ENCODE results near the gene TUBB2B.
"Not testable (repeated sequence)": the region's sequence is repeated elsewhere in the genome, so short reads cannot be mapped to it uniquely, and the experiment has no call there.

The TUBB2B gene

DNA sequence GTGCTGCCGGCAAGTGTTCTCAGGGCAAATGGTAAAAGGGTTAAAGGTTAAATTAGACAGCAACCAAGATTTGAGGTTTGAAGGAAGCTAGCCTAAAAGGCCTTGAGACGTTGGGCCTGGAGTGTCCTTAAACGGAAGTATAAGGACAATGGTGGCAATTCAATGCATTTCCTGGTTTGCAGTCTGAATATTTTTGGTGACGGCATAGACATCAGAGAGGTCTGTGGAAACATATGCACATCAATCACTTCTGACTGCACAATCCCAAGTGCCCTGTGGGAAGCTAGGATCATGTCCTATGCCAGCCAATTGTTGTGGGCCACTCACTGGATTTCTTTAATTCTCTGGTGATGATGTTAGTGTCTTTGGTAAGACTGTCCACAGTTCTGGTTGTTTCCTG is 44.4 kb downstream of the TUBB2B start:
- DNase-seq, result no peak

DNA sequence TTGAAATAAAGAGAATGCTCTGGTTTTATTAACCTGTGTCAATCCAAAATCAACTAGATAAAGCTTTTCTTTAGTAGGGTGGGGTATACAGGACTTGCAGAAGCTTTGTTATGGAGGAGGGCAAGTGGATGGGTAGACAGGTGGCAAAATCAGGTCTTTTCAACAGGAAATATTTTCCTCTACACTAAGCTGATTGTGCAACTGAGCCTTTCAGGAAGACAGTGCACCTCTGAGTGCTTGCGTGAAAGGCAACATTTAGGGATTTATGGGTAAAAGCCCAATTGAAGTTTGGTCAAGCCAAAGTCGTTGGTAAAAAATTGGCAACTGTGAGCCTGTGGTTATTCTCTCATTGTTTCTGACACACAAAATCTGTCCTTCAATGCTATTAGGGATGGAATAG is 46.3 kb downstream of the TUBB2B start:
- DNase-seq, result no peak

DNA sequence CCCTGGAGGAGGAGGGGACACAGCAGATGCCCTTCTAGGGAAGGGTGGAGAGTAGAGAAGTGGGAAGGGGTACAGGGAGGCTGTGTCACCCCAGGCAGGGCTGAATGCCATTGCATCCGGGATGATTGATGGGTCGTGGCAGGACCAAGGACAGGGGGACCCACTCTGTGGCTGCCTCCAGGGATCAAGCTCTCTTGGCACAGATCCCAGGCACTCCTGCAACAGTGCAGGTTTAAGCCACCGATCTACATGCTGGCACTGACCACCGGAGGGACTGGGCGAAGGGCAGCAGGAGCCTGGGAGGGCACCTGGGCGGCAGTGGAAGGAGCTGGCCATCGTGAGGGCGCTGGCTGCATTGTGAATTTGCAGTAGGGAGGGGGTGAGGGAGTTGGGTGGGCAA is 47.5 kb downstream of the TUBB2B start:
- DNase-seq, result not testable (repeated sequence)

DNA sequence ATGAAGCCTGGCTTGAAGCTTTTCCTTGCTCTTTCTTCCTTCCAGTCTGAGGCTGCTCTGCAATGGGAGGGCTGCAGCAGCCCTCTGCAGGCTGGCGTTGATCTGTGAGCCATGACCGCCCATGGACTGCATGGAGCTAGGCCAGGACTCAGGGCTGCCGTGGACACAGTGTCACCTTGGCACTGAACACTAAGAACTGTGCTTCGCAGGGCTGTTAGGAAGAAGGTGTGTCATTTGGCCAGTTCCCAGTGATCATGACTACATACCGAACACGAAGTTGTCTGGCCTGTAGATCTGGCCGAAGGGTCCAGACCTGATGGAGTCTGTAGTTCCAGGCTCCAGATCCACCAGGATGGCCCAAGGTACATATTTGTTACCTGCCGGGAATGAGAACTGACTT is 48.8 kb downstream of the TUBB2B start:
- DNase-seq, result not testable (repeated sequence)

DNA sequence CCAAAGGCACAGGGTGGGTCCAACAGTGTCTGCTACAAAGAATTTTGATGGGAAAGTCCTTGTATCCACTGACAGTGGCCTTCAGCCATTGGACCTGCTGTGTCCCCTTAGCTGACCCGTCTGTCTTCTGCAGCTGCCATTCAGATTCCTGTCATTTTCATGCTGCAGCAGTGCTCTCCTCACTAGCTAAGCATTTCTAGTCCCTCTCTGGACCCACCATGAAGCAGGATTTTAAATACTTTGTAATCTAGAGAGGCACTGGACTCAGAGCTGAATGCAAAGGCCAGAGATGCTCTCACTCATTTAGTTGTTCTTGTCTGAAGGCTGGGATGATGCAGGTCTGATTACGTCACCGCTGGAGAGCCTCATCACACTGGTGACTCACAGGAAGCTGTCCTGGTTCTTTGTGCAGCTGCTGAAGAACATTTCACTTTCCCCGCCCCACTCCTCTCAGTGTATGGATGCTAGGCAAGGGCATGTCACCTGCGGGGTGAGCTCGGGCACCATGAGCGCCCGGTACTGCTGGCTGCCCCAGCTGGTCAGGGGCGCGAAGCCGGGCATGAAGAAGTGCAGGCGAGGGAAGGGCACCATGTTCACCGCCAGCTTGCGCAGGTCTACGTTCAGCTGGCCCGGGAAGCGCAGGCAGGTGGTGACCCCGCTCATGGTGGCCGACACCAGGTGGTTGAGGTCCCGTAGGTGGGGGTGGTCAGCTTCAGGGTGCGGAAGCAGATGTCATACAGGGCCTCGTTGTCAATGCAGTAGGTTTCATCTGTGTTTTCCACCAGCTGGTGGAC is 50.7 kb downstream of the TUBB2B start:
- DNase-seq, result no peak

DNA sequence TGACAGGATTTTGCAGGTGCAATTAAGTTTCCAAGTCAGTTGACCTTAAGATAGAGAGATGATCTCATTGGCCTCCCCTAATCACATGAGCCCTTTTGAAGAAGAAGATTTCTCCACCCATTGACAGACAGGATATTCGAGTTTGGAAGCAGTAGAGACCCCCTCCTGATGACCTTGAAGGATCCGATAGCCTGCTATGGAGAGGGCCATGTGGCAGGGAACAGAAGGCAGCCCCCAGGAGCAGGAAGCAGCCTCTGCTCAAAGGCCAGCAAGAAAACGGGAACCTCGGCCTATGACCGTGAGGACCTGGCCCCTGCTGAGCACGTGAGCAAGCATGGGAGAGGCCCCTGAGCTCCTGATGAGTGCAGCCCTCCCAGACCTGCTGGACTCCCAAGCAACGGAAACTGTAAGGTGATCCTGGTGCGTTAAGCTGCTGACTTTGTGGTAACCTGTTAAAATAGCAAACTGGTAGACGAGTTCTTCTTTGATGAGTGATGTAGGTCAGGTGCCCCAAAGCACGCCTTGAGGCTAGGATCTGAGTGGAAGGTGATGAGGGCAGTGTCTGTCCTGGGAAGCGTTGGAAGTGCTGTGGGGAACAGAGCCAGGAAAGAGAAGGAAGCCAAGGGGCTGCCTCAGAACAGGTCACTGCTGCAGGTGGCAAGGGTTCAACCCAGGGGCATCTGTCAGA is 51.6 kb downstream of the TUBB2B start:
- no peak for DNase-seq
